Measurements from ENCODE around the gene TRAPPC12.

GRCh38 chr2:3430172-3430571 lies 50.7 kb downstream of the TRAPPC12 start:
- TF ChIP-seq YY1 (IDR thresholded peaks at IDR 0.05; ENCODE audit: insufficient read depth, insufficient read length) (no peak), SUZ12 (IDR thresholded peaks at IDR 0.05; ENCODE audit: extremely low read depth, insufficient read depth, insufficient read length) (no peak)
